Liver (tissue), 3 donors: ENCODE data around the gene SH3TC2.

Experiments used
- CTCF ChIP-seq: fragments of 150-350 bp; IDR thresholded peaks from 2 replicates; pipeline ENCODE4 v1.5.1; 2017; ENCODE audit warnings: improper control_type of control experiment, low read depth, low read length; ENCODE audit not compliant: missing input control
- EGR1 ChIP-seq, 2 donors: IDR thresholded peaks; 2 replicates each; pipeline ENCODE4 v1.6.1; 2016 to 2018; ENCODE audit warnings: antibody characterized with exemption in 2 of 2, low read depth in 2 of 2
- GABPA ChIP-seq, 2 donors: IDR thresholded peaks in 1 of 2; conservative IDR thresholded peaks in 1 of 2; 2 replicates each; pipeline ENCODE4 v1.6.1; 2016; ENCODE audit warnings: antibody characterized with exemption in 2 of 2, mild to moderate bottlenecking in 1 of 2, moderate library complexity in 1 of 2
- JUND ChIP-seq, 2 donors: IDR thresholded peaks; 2 replicates each; pipeline ENCODE4 v1.6.1; 2016; ENCODE audit warnings: antibody characterized with exemption in 2 of 2
- MAX ChIP-seq: IDR thresholded peaks from 2 replicates; pipeline ENCODE4 v1.6.1; 2016; ENCODE audit warnings: antibody characterized with exemption
- REST ChIP-seq: IDR thresholded peaks from 2 replicates; pipeline ENCODE4 v1.6.1; 2016; ENCODE audit warnings: antibody characterized with exemption, mild to moderate bottlenecking
- TAF1 ChIP-seq: conservative IDR thresholded peaks from 2 replicates; pipeline ENCODE4 v1.6.1; 2016; ENCODE audit warnings: antibody characterized with exemption, mild to moderate bottlenecking
- YY1 ChIP-seq: IDR thresholded peaks from 2 replicates; pipeline ENCODE4 v1.6.1; 2016; ENCODE audit warnings: antibody characterized with exemption, mild to moderate bottlenecking
- donor health status: healthy.
- donor health status: healthy.

- TF ChIP-seq CTCF (no peak), MAX (no peak), EGR1 (IDR thresholded peaks at IDR 0.05; ENCODE audit: low read depth in 2 of 2) (no peak), GABPA (IDR thresholded peaks at IDR 0.05 in 1 of 2, conservative IDR thresholded peaks at IDR 0.05 in 1 of 2) (no peak), JUND (IDR thresholded peaks at IDR 0.05) (no peak), REST (no peak), YY1 (no peak), TAF1 (no peak)
Observed at GRCh38 chr5:148973455-148973854, 89.4 kb downstream of the SH3TC2 start.
